GM19099 (cell line): ENCODE measurements around the gene PXK.

Experiments used
- POLR2A ChIP-seq: IDR thresholded peaks from 3 replicates; pipeline ENCODE4 v1.6.1; 2011; ENCODE audit warnings: low read depth; ENCODE audit not compliant: insufficient read length; ENCODE audit errors: extremely low read depth

PXK gene

GRCh38 chr3:58434990-58435389 is 102.3 kb downstream of the PXK start:
- TF ChIP-seq POLR2A = no peak

GRCh38 chr3:58441514-58442450 is 109.1 kb downstream of the PXK start:
- no peak for TF ChIP-seq POLR2A

- no peak for TF ChIP-seq POLR2A
These were observed 119.5 kb downstream of the PXK start for GRCh38 chr3:58452176-58452575.

GRCh38 chr3:58459160-58459559 is 126.5 kb downstream of the PXK start:
- no peak for TF ChIP-seq POLR2A

- no peak for TF ChIP-seq POLR2A
These were observed 130.1 kb downstream of the PXK start for GRCh38 chr3:58462829-58463180.

GRCh38 chr3:58463181-58463941 is 130.7 kb downstream of the PXK start:
- TF ChIP-seq POLR2A = no peak

- TF ChIP-seq POLR2A = no peak
These were observed 131.2 kb downstream of the PXK start for GRCh38 chr3:58463942-58464271.

- no peak for TF ChIP-seq POLR2A
These were observed 132.2 kb downstream of the PXK start for GRCh38 chr3:58464866-58465265.

GRCh38 chr3:58466899-58467563 is 134.3 kb downstream of the PXK start:
- TF ChIP-seq POLR2A = no peak

GRCh38 chr3:58469096-58469495 is 136.4 kb downstream of the PXK start:
- TF ChIP-seq POLR2A = no peak

GRCh38 chr3:58470363-58471024 is 137.8 kb downstream of the PXK start:
- TF ChIP-seq POLR2A = no peak

GRCh38 chr3:58471025-58471887 is 138.6 kb downstream of the PXK start:
- no peak for TF ChIP-seq POLR2A

GRCh38 chr3:58473275-58473674 is 140.6 kb downstream of the PXK start:
- TF ChIP-seq POLR2A = no peak

- TF ChIP-seq POLR2A = no peak
These were observed 141.7 kb downstream of the PXK start for GRCh38 chr3:58474348-58474911.

- no peak for TF ChIP-seq POLR2A
These were observed 142.4 kb downstream of the PXK start for GRCh38 chr3:58474967-58475578.
